H1 (cell line): ENCODE results near the gene CCDC47. TPM values are rescaled to one million over a fixed set of nuclear protein-coding genes. Genes with fewer than 3 reads are reported as not detected.

Experiments
- CTCF ChIA-PET: fragments of 300-600 bp; sonication (Branson Sonifier 250); formaldehyde crosslinking; loops from one replicate; lab custom pipeline; 2021; ENCODE audit not compliant: partially characterized antibody; lab: Charles Lee
- POLR2A ChIA-PET: fragments of 300-600 bp; sonication (Branson Sonifier 250); formaldehyde crosslinking; loops from one replicate; lab custom pipeline; 2021; ENCODE audit warnings: inconsistent platforms; ENCODE audit not compliant: partially characterized antibody; lab: Charles Lee
- DNase-seq, 2 experiments: peaks; one replicate each; pipeline versions ENCODE4 v3.0.0 to v3.0.0-alpha.2; 2010 to 2022; ENCODE audit warnings: low spot score in 2 of 2, low read depth in 1 of 2, mixed read lengths in 1 of 2
- FAIRE-seq: peaks from 2 replicates; lab custom pipeline; 2011; peaks lifted over from hg19 to GRCh38; lab: Jason Lieb, UNC
- H2AFZ ChIP-seq: 2 replicates; pipeline ENCODE4 v1.8.1; 2012; ENCODE audit warnings: low read length, inconsistent platforms
- H2AK5ac ChIP-seq: 2 replicates; pipeline ENCODE4 v1.6.1; 2013; ENCODE audit warnings: low read depth, low read length
- H2BK120ac ChIP-seq: replicated peaks from 2 replicates; pipeline ENCODE3; 2013; ENCODE audit warnings: low read depth, low read length, inconsistent platforms
- H2BK12ac ChIP-seq: 2 replicates; pipeline ENCODE4 v1.6.1; 2013; ENCODE audit warnings: low read depth, low read length
- H2BK15ac ChIP-seq: 2 replicates; pipeline ENCODE4 v1.6.1; 2013; ENCODE audit warnings: low read length
- H2BK20ac ChIP-seq: 2 replicates; pipeline ENCODE4 v1.6.1; 2013; ENCODE audit warnings: low read length
- H2BK5ac ChIP-seq: 2 replicates; pipeline ENCODE4 v1.6.1; 2013; ENCODE audit warnings: low read depth, low read length
- H3K14ac ChIP-seq: 2 replicates; pipeline ENCODE4 v1.6.1; 2013; ENCODE audit warnings: inconsistent platforms; ENCODE audit not compliant: insufficient read length
- H3K18ac ChIP-seq: 2 replicates; pipeline ENCODE4 v1.6.1; 2013; ENCODE audit warnings: low read length; ENCODE audit errors: extremely low read depth
- H3K23ac ChIP-seq: 2 replicates; pipeline ENCODE4 v1.6.1; 2013; ENCODE audit warnings: inconsistent platforms; ENCODE audit not compliant: insufficient read length
- H3K23me2 ChIP-seq: 2 replicates; pipeline ENCODE4 v1.6.1; 2013; ENCODE audit warnings: low read depth, low read length
- H3K27ac ChIP-seq: 2 replicates; pipeline ENCODE4 v1.6.1; 2011; ENCODE audit warnings: low read depth, low read length, inconsistent platforms
- H3K27me3 ChIP-seq, 4 experiments: replicated peaks in 1 of 4; 1 replicate in 1 of 4; 2 replicates in 3 of 4; pipeline versions ENCODE4 v1.6.1 to v1.8.1; 2011 to 2013; ENCODE audit warnings: low read length in 3 of 4, mild to moderate bottlenecking in 3 of 4, inconsistent platforms in 2 of 4, mixed read lengths in 2 of 4, moderate library complexity in 1 of 4; ENCODE audit not compliant: control insufficient read depth in 3 of 4, insufficient read depth in 3 of 4; ENCODE audit errors: extremely low read depth in 1 of 4
- H3K36me3 ChIP-seq, 4 experiments: 2 replicates each; pipeline versions ENCODE4 v1.6.1 to v1.8.1; 2011 to 2013; ENCODE audit warnings: mild to moderate bottlenecking in 4 of 4, low read length in 3 of 4, moderate library complexity in 2 of 4, control low read depth in 1 of 4, inconsistent platforms in 1 of 4; ENCODE audit not compliant: insufficient read depth in 4 of 4, control insufficient read depth in 2 of 4
- H3K4ac ChIP-seq: replicated peaks from 2 replicates; pipeline ENCODE3; 2013; ENCODE audit warnings: low read length, low read depth, mixed read lengths, inconsistent platforms; ENCODE audit not compliant: insufficient read length
- H3K4me1 ChIP-seq, 4 experiments: replicated peaks in 1 of 4; 1 replicate in 1 of 4; 2 replicates in 3 of 4; pipeline versions ENCODE4 v1.6.1 to v1.8.1; 2011 to 2013; ENCODE audit warnings: low read length in 3 of 4, inconsistent platforms in 2 of 4, mixed read lengths in 1 of 4; ENCODE audit not compliant: insufficient read depth in 4 of 4, control insufficient read depth in 3 of 4
- H3K4me2 ChIP-seq, 2 experiments: 2 replicates each; pipeline versions ENCODE4 v1.6.1 to v1.8.1; 2011 to 2013; ENCODE audit warnings: low read depth in 2 of 2, low read length in 2 of 2, control low read depth in 1 of 2, inconsistent platforms in 1 of 2, mild to moderate bottlenecking in 1 of 2; ENCODE audit not compliant: insufficient read depth in 1 of 2
- H3K4me3 ChIP-seq, 4 experiments: fragments of 200-600, 300-600 bp in 1 of 4; sonication (generic), shearing (Covaris generic), sonication (Bioruptor Twin) in 1 of 4; 2 replicates each; pipeline versions ENCODE4 v1.5.1 to v1.8.1; 2011 to 2016; ENCODE audit warnings: low read length in 4 of 4, low read depth in 3 of 4, control low read depth in 2 of 4, inconsistent platforms in 2 of 4, mild to moderate bottlenecking in 2 of 4, mixed read lengths in 1 of 4, moderate library complexity in 1 of 4; ENCODE audit not compliant: insufficient read depth in 2 of 4; ENCODE audit errors: extremely low read depth in 1 of 4
- H3K56ac ChIP-seq: replicated peaks from 2 replicates; pipeline ENCODE3; 2013; ENCODE audit warnings: low read depth, mild to moderate bottlenecking, mixed read lengths, low read length, inconsistent platforms; ENCODE audit not compliant: insufficient read length
- H3K79me1 ChIP-seq: 2 replicates; pipeline ENCODE4 v1.6.1; 2013; ENCODE audit warnings: low read depth, low read length, control low read depth
- H3K79me2 ChIP-seq, 2 experiments: 2 replicates each; pipeline versions ENCODE4 v1.6.1 to v1.8.1; 2012 to 2013; ENCODE audit warnings: low read length in 2 of 2, mild to moderate bottlenecking in 2 of 2, inconsistent platforms in 1 of 2; ENCODE audit not compliant: insufficient read depth in 2 of 2, control insufficient read depth in 1 of 2
- H3K9ac ChIP-seq, 4 experiments: replicated peaks in 1 of 4; 1 replicate in 1 of 4; 2 replicates in 3 of 4; pipeline versions ENCODE4 v1.6.1 to v1.8.1; 2011 to 2013; ENCODE audit warnings: low read depth in 3 of 4, low read length in 3 of 4, control low read depth in 2 of 4, mild to moderate bottlenecking in 2 of 4, moderate library complexity in 2 of 4, inconsistent platforms in 1 of 4; ENCODE audit errors: extremely low read depth in 1 of 4
- H3K9me3 ChIP-seq, 2 experiments: 2 replicates each; pipeline versions ENCODE4 v1.6.1 to v1.8.1; 2012 to 2013; ENCODE audit warnings: mild to moderate bottlenecking in 2 of 2, moderate library complexity in 2 of 2, control low read depth in 1 of 2, inconsistent platforms in 1 of 2, low read depth in 1 of 2, low read length in 1 of 2, mixed read lengths in 1 of 2; ENCODE audit not compliant: insufficient read depth in 2 of 2
- H4K20me1 ChIP-seq, 2 experiments: replicated peaks in 1 of 2; 2 replicates each; pipeline versions ENCODE3 to v1.8.1; 2011 to 2013; ENCODE audit warnings: inconsistent platforms in 2 of 2, low read length in 2 of 2, mild to moderate bottlenecking in 1 of 2; ENCODE audit not compliant: insufficient read depth in 2 of 2, control insufficient read depth in 1 of 2
- H4K5ac ChIP-seq: 2 replicates; pipeline ENCODE4 v1.6.1; 2013; ENCODE audit warnings: low read length, low read depth, mixed read lengths, inconsistent platforms; ENCODE audit not compliant: insufficient read length
- H4K8ac ChIP-seq: 2 replicates; pipeline ENCODE4 v1.8.0; 2013; ENCODE audit warnings: mild to moderate bottlenecking, moderate library complexity, low read length, inconsistent platforms; ENCODE audit not compliant: insufficient read depth; ENCODE audit errors: extremely low read depth
- H4K91ac ChIP-seq: replicated peaks from 2 replicates; pipeline ENCODE3; 2013; ENCODE audit warnings: low read length, mixed read lengths, inconsistent platforms; ENCODE audit not compliant: insufficient read length
- ASH2L ChIP-seq: fragments of 200-600, 300-600 bp; sonication (generic); IDR thresholded peaks from one replicate; pipeline ENCODE4 v1.7.1; 2017; ENCODE audit warnings: low read length
- CBX5 ChIP-seq: fragments of 300-800, 300-1000 bp; sonication (generic); IDR thresholded peaks from 2 replicates; pipeline ENCODE4 v1.7.1; 2016; ENCODE audit warnings: antibody characterized with exemption, low read length, low read depth
- CBX8 ChIP-seq: fragments of 300-800, 300-1000 bp; sonication (generic); IDR thresholded peaks from 2 replicates; pipeline ENCODE4 v1.7.1; 2016; ENCODE audit warnings: low read depth, low read length, borderline replicate concordance
- CHD2 ChIP-seq: IDR thresholded peaks from 2 replicates; pipeline ENCODE4 v1.6.1; 2012; ENCODE audit warnings: low read length, improper control_type of control experiment
- EGR1 ChIP-seq: IDR thresholded peaks from 2 replicates; pipeline ENCODE4 v1.6.1; 2011; ENCODE audit warnings: low read depth, low read length, borderline replicate concordance
- EZH2 ChIP-seq: fragments of 200-600 bp; sonication (generic); IDR thresholded peaks from 2 replicates; pipeline ENCODE4 v1.7.1; 2012; ENCODE audit warnings: low read depth, mild to moderate bottlenecking, moderate library complexity, low read length, inconsistent platforms; ENCODE audit not compliant: severe bottlenecking
- HDAC6 ChIP-seq: IDR thresholded peaks from one replicate; pipeline ENCODE4 v1.7.1; 2012; ENCODE audit warnings: low read depth, mild to moderate bottlenecking, inconsistent platforms, low read length, moderate library complexity
- JUND ChIP-seq: IDR thresholded peaks from 2 replicates; pipeline ENCODE4 v1.6.1; 2011; ENCODE audit warnings: mild to moderate bottlenecking, improper control_type of control experiment, low read length
- MAFK ChIP-seq: IDR thresholded peaks from 2 replicates; pipeline ENCODE4 v1.6.1; 2012; ENCODE audit warnings: low read depth, mild to moderate bottlenecking, improper control_type of control experiment, low read length
- POU5F1 ChIP-seq: IDR thresholded peaks from 2 replicates; pipeline ENCODE4 v1.6.1; 2011; ENCODE audit warnings: low read depth, mild to moderate bottlenecking, low read length, moderate library complexity
- SIRT6 ChIP-seq: IDR thresholded peaks from one replicate; pipeline ENCODE4 v1.7.1; 2012; ENCODE audit warnings: low read length, inconsistent platforms
- WGBS, 2 experiments: shearing (Covaris generic) in 1 of 2; methylation state at CpG; one replicate each; pipeline versions ENCODE4 v1.1.6 to v1.1.7; 2013 to 2015; ENCODE audit warnings: low lambda C conversion rate in 2 of 2, mixed read lengths in 2 of 2, inconsistent platforms in 1 of 2, low coverage in 1 of 2, missing lambda C conversion rate in 1 of 2; ENCODE audit not compliant: insufficient replicate concordance in 2 of 2, insufficient coverage in 1 of 2, insufficient read length in 1 of 2; ENCODE audit errors: extremely low coverage in 1 of 2, missing lambda C conversion rate in 1 of 2; 5-methylcytosine and 5-hydroxymethylcytosine counted together
- polyA plus RNA-seq, 7 experiments: library from polyadenylated mRNA; depleted of rRNA in 3 of 7; stranded (reverse) in 5 of 7; unstranded in 2 of 7; fragments of >200 nt in 5 of 7; fragments of 200-250 nt in 2 of 7; gene quantifications; 1 replicate in 5 of 7; 2 replicates in 1 of 7; 4 replicates in 1 of 7; pipeline versions ENCODE4 v1.2.1 to v1.2.3, GENCODE V29; 2011 to 2013; ENCODE audit warnings: missing spikeins in 2 of 7, mixed read lengths in 2 of 7
- total RNA-seq: library from RNA; stranded (reverse); fragmentation: NEBNext Ultra II Directional; extraction: Animal tissue kit (Norgen Biotek cat#: 25700); gene quantifications from 2 replicates; pipeline ENCODE4 v1.2.1, GENCODE V29; 2021

CCDC47 gene
- total and polyA plus RNA-seq, 2 of the 8 experiments (the other 6 are each of a cell fraction or from before 2014, with no cell fraction given), result 21.2 to 83.1 TPM

DNA sequence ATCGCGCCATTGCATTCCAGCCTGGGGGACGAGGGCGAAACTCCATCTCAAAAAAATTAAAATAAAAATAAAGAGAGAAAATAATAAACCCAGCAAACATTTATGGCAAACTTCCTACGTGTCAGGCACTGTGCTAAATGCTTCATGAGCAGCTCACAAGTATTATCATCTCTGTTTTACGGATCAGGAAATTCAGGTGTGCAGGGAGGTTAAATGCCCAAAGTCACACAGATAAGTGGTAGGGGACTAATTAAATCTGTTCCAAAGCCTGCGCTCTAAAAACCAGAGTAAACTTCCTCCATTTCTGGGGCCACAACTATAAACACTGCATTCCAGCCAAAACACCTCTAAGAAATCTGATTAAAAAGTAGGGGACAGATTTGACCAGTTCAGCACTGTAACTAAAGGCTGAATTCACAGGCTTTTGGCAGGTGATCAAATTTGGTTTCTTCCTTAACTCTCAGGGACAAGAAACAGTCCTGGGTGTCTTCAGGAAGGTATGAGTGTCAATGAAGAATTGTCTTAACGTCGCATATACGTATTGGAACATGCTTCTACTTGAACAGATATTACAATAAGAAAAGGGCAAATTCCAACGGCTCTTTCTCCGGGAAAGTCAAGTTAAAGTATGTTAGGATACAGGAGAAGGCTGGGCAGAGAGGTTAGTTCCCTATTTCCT is 32.8 kb downstream of the CCDC47 start:
- no peak for DNase-seq
- FAIRE-seq, result no peak
- TF ChIP-seq POU5F1, result no peak
- no peak for TF ChIP-seq SIRT6
- TF ChIP-seq EZH2, result no peak
- TF ChIP-seq CBX8, result no peak
- no peak for TF ChIP-seq CHD2
- no peak for TF ChIP-seq ASH2L
- no peak for TF ChIP-seq HDAC6
- no peak for TF ChIP-seq MAFK
- TF ChIP-seq EGR1, result no peak
- TF ChIP-seq JUND, result no peak
- TF ChIP-seq CBX5, result no peak

More for the DNA sequence above, 32.8 kb downstream of the CCDC47 start:
- H2BK20ac ChIP-seq, result no peak overlapping the region
- H3K4me3 ChIP-seq, result peak overlapping the region; percentile 56 to 95 (median 88)
- no peaks in the 10 kb centered on the region for H4K20me1 ChIP-seq
- no peaks in the 10 kb centered on the region for H3K9me3 ChIP-seq
- CTCF ChIA-PET, result interaction anchor here (1.3 kb wide), 1 partner anchor 10 kb away, joined by 5 read pairs; no protein-coding TSS in a partner anchor
- POLR2A ChIA-PET, result interaction anchor here (0.5 to 2.0 kb wide), 12 partner anchors 21 to 137 kb away, joined by 3 to 14 read pairs (median 4); partner anchors contain the start of genes CCDC47 and DDX42
- H3K4me2 ChIP-seq, result peak overlapping the region; percentile 75 to 90
- peaks cover 6% of the 10 kb centered on the region for H3K23me2 ChIP-seq
- H3K9ac ChIP-seq, result peak overlapping the region in 3 of 4 experiments; percentile 5 to 74 (median 69); a peak in 4 of 7 replicates
- WGBS, 2 experiments, result 48% methylated on average over 12 of the region's 12 CpGs; no CpG with 5 or more reads in 1 of the 2 experiments
- H3K79me1 ChIP-seq, result no peaks in the 10 kb centered on the region; the same call in 1 of the 2 replicates
- H3K36me3 ChIP-seq, result peaks cover 0 to 2% (median under 1%) of the 10 kb centered on the region in 4 experiments; a peak in 4 of 8 replicates
- no peak overlapping the region for H4K91ac ChIP-seq
- H3K79me2 ChIP-seq, result peaks cover 0 to 10% of the 10 kb centered on the region in 2 experiments; a peak in 2 of 4 replicates
- no peak overlapping the region for H4K5ac ChIP-seq
- no peak overlapping the region for H2AK5ac ChIP-seq
- no peak overlapping the region for H2BK5ac ChIP-seq
- no peak overlapping the region for H3K18ac ChIP-seq
- H3K56ac ChIP-seq, result no peak overlapping the region
- H2BK12ac ChIP-seq, result no peak overlapping the region
- peaks cover 0 to 3% (median 0%) of the 10 kb centered on the region in 4 experiments; a peak in 2 of 7 replicates for H3K4me1 ChIP-seq
- H2BK15ac ChIP-seq, result no peak overlapping the region
- 0 out of 2 replicates have a peak overlapping the region, but pooled peaks have one; percentile 22 for H2AFZ ChIP-seq
- H3K23ac ChIP-seq, result no peak overlapping the region
- H3K27ac ChIP-seq, result no peak overlapping the region
- H3K4ac ChIP-seq, result no peak overlapping the region
- H2BK120ac ChIP-seq, result no peak overlapping the region
- no peak overlapping the region for H4K8ac ChIP-seq
- H3K14ac ChIP-seq, result no peak overlapping the region
- no peaks in the 10 kb centered on the region for H3K27me3 ChIP-seq
